ENCODE measurements around the gene PAIP1.

DNA sequence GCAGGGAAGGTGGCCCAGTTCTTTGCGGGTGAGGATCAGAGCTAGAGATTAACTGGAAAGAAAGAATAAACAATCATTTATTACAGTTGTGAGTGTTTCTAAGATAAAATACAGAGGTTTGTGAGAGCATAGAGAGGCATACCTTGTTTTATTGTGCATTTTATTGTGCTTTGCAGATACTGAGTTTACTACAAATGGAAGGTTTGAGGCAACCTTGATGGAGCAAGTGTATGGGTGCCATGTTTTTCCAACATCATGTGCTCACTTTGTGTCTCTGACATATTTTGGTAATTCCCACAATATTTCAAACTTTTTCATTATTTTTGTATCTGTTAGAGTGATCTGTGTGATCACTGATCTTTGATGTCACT, 41.2 kb downstream of the PAIP1 start:
- TF ChIP-seq POLR2A (IDR thresholded peaks at IDR 0.05; ENCODE audit: low read length) = no peak
- TF ChIP-seq GATA1 (IDR thresholded peaks at IDR 0.05; ENCODE audit: low read depth, low read length) = no peak
